ENCODE measurements around the gene MDN1. TPM values are rescaled to one million over a fixed set of nuclear protein-coding genes. Genes with fewer than 3 reads are reported as not detected.

MDN1 gene
- total RNA-seq, 1 donor, result 21.4 TPM

- H4K20me1 ChIP-seq (ENCODE audit: insufficient read depth, low read length), result no peaks in the 10 kb centered on the region
- no peak for TF ChIP-seq CTCF (IDR thresholded peaks at IDR 0.05; ENCODE audit: extremely low read depth, low read depth, low read length)
- H3K36me3 ChIP-seq (ENCODE audit: insufficient read depth, low read length), result peaks cover 42% of the 10 kb centered on the region
- H3K9me3 ChIP-seq (ENCODE audit: low read depth, low read length), result no peaks in the 10 kb centered on the region
- H2AFZ ChIP-seq (ENCODE audit: low read length), result no peak overlapping the region
- no peaks in the 10 kb centered on the region for H3K4me1 ChIP-seq (ENCODE audit: insufficient read depth, low read length)
- no peak overlapping the region for H3K27ac ChIP-seq (ENCODE audit: low read depth, low read length)
- H3K27me3 ChIP-seq (ENCODE audit: insufficient read depth, low read length), result no peaks in the 10 kb centered on the region
- DNase-seq (ENCODE audit: insufficient read length, low spot score, missing footprints), result peak; percentile 3
- no peak overlapping the region for H3K4me2 ChIP-seq (ENCODE audit: insufficient read depth, low read length)
- no peaks in the 10 kb centered on the region for H3K79me2 ChIP-seq (ENCODE audit: insufficient read depth, low read length)
- H3K4me3 ChIP-seq (ENCODE audit: insufficient read depth, low read length), result no peak overlapping the region
These were observed 151.6 kb downstream of the MDN1 start for GRCh38 chr6:89667872-89668556.

- H3K36me3 ChIP-seq (ENCODE audit: insufficient read depth, low read length), result peaks cover 53% of the 10 kb centered on the region
- no peak for TF ChIP-seq CTCF (IDR thresholded peaks at IDR 0.05; ENCODE audit: extremely low read depth, low read depth, low read length)
These were observed 156.9 kb downstream of the MDN1 start for GRCh38 chr6:89662659-89663223.

GRCh38 chr6:89661559-89661958, 158.0 kb downstream of the MDN1 start:
- H3K4me2 ChIP-seq (ENCODE audit: insufficient read depth, low read length), result no peak overlapping the region
- H2AFZ ChIP-seq (ENCODE audit: low read length), result no peak overlapping the region
- DNase-seq (ENCODE audit: insufficient read length, low spot score, missing footprints), result no peak
- H3K79me2 ChIP-seq (ENCODE audit: insufficient read depth, low read length), result no peaks in the 10 kb centered on the region
- no peaks in the 10 kb centered on the region for H3K4me1 ChIP-seq (ENCODE audit: insufficient read depth, low read length)
- no peaks in the 10 kb centered on the region for H3K27me3 ChIP-seq (ENCODE audit: insufficient read depth, low read length)
- H3K27ac ChIP-seq (ENCODE audit: low read depth, low read length), result no peak overlapping the region
- no peaks in the 10 kb centered on the region for H3K9me3 ChIP-seq (ENCODE audit: low read depth, low read length)
- peaks cover 61% of the 10 kb centered on the region for H3K36me3 ChIP-seq (ENCODE audit: insufficient read depth, low read length)
- H3K4me3 ChIP-seq (ENCODE audit: insufficient read depth, low read length), result no peak overlapping the region
- no peaks in the 10 kb centered on the region for H4K20me1 ChIP-seq (ENCODE audit: insufficient read depth, low read length)
- TF ChIP-seq CTCF (IDR thresholded peaks at IDR 0.05; ENCODE audit: extremely low read depth, low read depth, low read length), result no peak

More at GRCh38 chr6:89662659-89663223, 156.9 kb downstream of the MDN1 start:
- Histone ChIP-seq H3K27me3 (ENCODE audit: insufficient read depth, low read length) (no peaks in the 10 kb centered on the region), H3K4me2 (ENCODE audit: insufficient read depth, low read length) (no peak overlapping the region), H3K4me1 (ENCODE audit: insufficient read depth, low read length) (no peaks in the 10 kb centered on the region), H3K4me3 (ENCODE audit: insufficient read depth, low read length) (no peak overlapping the region), H3K9me3 (ENCODE audit: low read depth, low read length) (no peaks in the 10 kb centered on the region), H4K20me1 (ENCODE audit: insufficient read depth, low read length) (no peaks in the 10 kb centered on the region), H3K79me2 (ENCODE audit: insufficient read depth, low read length) (no peaks in the 10 kb centered on the region), H3K27ac (ENCODE audit: low read depth, low read length) (no peak overlapping the region), H2AFZ (ENCODE audit: low read length) (no peak overlapping the region)
- DNase-seq (ENCODE audit: insufficient read length, low spot score, missing footprints), result peak; percentile 5

GRCh38 chr6:89660981-89661380, 158.6 kb downstream of the MDN1 start:
- no peaks in the 10 kb centered on the region for H3K4me1 ChIP-seq (ENCODE audit: insufficient read depth, low read length)
- H3K9me3 ChIP-seq (ENCODE audit: low read depth, low read length), result no peaks in the 10 kb centered on the region
- H4K20me1 ChIP-seq (ENCODE audit: insufficient read depth, low read length), result no peaks in the 10 kb centered on the region
- DNase-seq (ENCODE audit: insufficient read length, low spot score, missing footprints), result no peak
- no peak overlapping the region for H3K4me2 ChIP-seq (ENCODE audit: insufficient read depth, low read length)
- H3K79me2 ChIP-seq (ENCODE audit: insufficient read depth, low read length), result no peaks in the 10 kb centered on the region
- no peak overlapping the region for H2AFZ ChIP-seq (ENCODE audit: low read length)
- H3K27ac ChIP-seq (ENCODE audit: low read depth, low read length), result no peak overlapping the region
- H3K27me3 ChIP-seq (ENCODE audit: insufficient read depth, low read length), result no peaks in the 10 kb centered on the region
- H3K4me3 ChIP-seq (ENCODE audit: insufficient read depth, low read length), result no peak overlapping the region
- peaks cover 67% of the 10 kb centered on the region for H3K36me3 ChIP-seq (ENCODE audit: insufficient read depth, low read length)
- TF ChIP-seq CTCF (IDR thresholded peaks at IDR 0.05; ENCODE audit: extremely low read depth, low read depth, low read length), result no peak

Data from osteoblast (primary cell).